Measurements from ENCODE around the gene HDAC11. TPM values are rescaled to one million over a fixed set of nuclear protein-coding genes. Genes with fewer than 3 reads are reported as not detected.
A peak's percentile ranks its signal among the peaks of the same experiment; 100 is the strongest.

The HDAC11 gene
- total RNA-seq, 1 experiment from 2014 or later: 7.0 TPM

- H3K27me3 Mint-ChIP-seq (ENCODE audit: low read depth): no peaks in the 10 kb centered on the region
- Histone ChIP-seq H3K23ac (ENCODE audit: insufficient read length, low read depth, low read length) (no peak overlapping the region), H3K9me3 (ENCODE audit: control insufficient read depth, low read depth, low read length) (no peaks in the 10 kb centered on the region), H3K79me2 (ENCODE audit: insufficient read depth, low read length) (no peaks in the 10 kb centered on the region), H2BK12ac (ENCODE audit: insufficient read length, low read depth, low read length) (no peak overlapping the region), H3T11ph (ENCODE audit: low read length) (no peak overlapping the region), H2BK120ac (ENCODE audit: low read depth, low read length, poor library complexity, severe bottlenecking) (no peak overlapping the region), H3K14ac (ENCODE audit: insufficient read depth, low read length) (no peak overlapping the region), H2BK20ac (ENCODE audit: low read depth, low read length, poor library complexity, severe bottlenecking) (no peak overlapping the region), H3K56ac (ENCODE audit: insufficient read length, low read depth, low read length) (no peak overlapping the region), H3K27ac (ENCODE audit: insufficient read length, low read depth, low read length) (no peak overlapping the region), H4K91ac (ENCODE audit: insufficient read length, low read depth, low read length) (no peak overlapping the region), H2AK5ac (ENCODE audit: insufficient read length, low read length) (no peak overlapping the region), H4K20me1 (ENCODE audit: control insufficient read depth, insufficient read depth, insufficient read length) (peaks cover 8% of the 10 kb centered on the region), H4K5ac (ENCODE audit: insufficient read length, low read depth, low read length) (no peak overlapping the region), H3K27me3 (ENCODE audit: insufficient read depth, low read length) (no peaks in the 10 kb centered on the region), H3K4me2 (ENCODE audit: insufficient read depth, insufficient read length, low read length) (no peak overlapping the region), H2AFZ (ENCODE audit: low read length) (no peak overlapping the region), H4K8ac (replicated peaks; ENCODE audit: insufficient read length, low read depth, low read length) (no peak overlapping the region), H3K4me1 (ENCODE audit: insufficient read depth, low read length) (no peaks in the 10 kb centered on the region; the same call in 1 of the 2 replicates), H2BK15ac (ENCODE audit: low read depth, low read length) (no peak overlapping the region), H3K23me2 (ENCODE audit: insufficient read length, low read depth, low read length, poor library complexity, severe bottlenecking) (no peaks in the 10 kb centered on the region), H3K18ac (ENCODE audit: insufficient read length, low read depth, low read length) (no peak overlapping the region), H3K79me1 (ENCODE audit: insufficient read depth, low read depth, low read length, poor library complexity, severe bottlenecking) (no peaks in the 10 kb centered on the region), H3K9ac (ENCODE audit: extremely low read depth, insufficient read length, low read length) (no peak overlapping the region), H2BK5ac (ENCODE audit: insufficient read length, low read length) (no peak overlapping the region), H3K4ac (ENCODE audit: low read depth, low read length) (no peak overlapping the region)
- no peak for DNase-seq
- no CpG with 5 or more reads among the region's 23 CpGs for WGBS (ENCODE audit: extremely low coverage, insufficient read length, low lambda C conversion rate)
- no peaks in the 10 kb centered on the region; a peak in 2 of 5 replicates for H3K9me3 Mint-ChIP-seq
- H3K4me1 Mint-ChIP-seq: peaks cover 6 to 10% of the 10 kb centered on the region in 2 experiments
- H3K4me3 Mint-ChIP-seq: no peak overlapping the region
- H3K36me3 Mint-ChIP-seq (ENCODE audit: insufficient read depth in 1 of 3, low read depth in 3 of 3): no peaks in the 10 kb centered on the region
- TF ChIP-seq, protein P1, sequence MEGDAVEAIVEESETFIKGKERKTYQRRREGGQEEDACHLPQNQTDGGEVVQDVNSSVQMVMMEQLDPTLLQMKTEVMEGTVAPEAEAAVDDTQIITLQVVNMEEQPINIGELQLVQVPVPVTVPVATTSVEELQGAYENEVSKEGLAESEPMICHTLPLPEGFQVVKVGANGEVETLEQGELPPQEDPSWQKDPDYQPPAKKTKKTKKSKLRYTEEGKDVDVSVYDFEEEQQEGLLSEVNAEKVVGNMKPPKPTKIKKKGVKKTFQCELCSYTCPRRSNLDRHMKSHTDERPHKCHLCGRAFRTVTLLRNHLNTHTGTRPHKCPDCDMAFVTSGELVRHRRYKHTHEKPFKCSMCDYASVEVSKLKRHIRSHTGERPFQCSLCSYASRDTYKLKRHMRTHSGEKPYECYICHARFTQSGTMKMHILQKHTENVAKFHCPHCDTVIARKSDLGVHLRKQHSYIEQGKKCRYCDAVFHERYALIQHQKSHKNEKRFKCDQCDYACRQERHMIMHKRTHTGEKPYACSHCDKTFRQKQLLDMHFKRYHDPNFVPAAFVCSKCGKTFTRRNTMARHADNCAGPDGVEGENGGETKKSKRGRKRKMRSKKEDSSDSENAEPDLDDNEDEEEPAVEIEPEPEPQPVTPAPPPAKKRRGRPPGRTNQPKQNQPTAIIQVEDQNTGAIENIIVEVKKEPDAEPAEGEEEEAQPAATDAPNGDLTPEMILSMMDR (conservative IDR thresholded peaks at IDR 0.05): no peak
- H3K27ac Mint-ChIP-seq: peak overlapping the region in 1 of 3 experiments; percentile 49; a peak in 2 of 7 replicates
Observed at GRCh38 chr3:13504161-13504831, 24.2 kb downstream of the HDAC11 start.

Measured in H9 (cell line).